ENCODE results near the gene ATP1B3.

DNA sequence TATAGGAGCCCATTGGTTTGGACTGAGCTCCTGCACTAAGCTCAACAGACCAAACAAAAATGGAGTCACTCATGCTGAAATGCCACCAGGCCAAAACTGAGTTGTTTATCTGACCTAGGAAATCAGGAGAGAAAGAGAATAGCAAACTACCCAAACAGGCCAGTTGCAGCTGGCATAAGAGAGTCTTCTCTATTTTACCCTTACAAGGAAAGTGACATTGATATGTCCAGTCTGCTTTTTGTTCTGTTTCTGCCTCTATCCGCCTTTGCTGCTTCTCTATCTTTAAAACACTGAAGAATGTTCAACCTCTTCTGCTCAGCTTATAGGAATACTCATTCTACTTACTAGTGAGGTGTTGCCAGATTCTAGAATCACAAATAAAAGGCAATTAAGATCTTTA, 95.1 kb downstream of the ATP1B3 start:
- TF ChIP-seq, protein P1, sequence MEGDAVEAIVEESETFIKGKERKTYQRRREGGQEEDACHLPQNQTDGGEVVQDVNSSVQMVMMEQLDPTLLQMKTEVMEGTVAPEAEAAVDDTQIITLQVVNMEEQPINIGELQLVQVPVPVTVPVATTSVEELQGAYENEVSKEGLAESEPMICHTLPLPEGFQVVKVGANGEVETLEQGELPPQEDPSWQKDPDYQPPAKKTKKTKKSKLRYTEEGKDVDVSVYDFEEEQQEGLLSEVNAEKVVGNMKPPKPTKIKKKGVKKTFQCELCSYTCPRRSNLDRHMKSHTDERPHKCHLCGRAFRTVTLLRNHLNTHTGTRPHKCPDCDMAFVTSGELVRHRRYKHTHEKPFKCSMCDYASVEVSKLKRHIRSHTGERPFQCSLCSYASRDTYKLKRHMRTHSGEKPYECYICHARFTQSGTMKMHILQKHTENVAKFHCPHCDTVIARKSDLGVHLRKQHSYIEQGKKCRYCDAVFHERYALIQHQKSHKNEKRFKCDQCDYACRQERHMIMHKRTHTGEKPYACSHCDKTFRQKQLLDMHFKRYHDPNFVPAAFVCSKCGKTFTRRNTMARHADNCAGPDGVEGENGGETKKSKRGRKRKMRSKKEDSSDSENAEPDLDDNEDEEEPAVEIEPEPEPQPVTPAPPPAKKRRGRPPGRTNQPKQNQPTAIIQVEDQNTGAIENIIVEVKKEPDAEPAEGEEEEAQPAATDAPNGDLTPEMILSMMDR (IDR thresholded peaks at IDR 0.05; ENCODE audit: low read depth, low read length, poor library complexity, severe bottlenecking): no peak
- TF ChIP-seq EZH2phosphoT487 (IDR thresholded peaks at IDR 0.05; ENCODE audit: borderline replicate concordance, low read length): no peak
